WTC11 (cell line): ENCODE data around the gene ELMOD1. TPM values are rescaled to one million over a fixed set of nuclear protein-coding genes. Genes with fewer than 3 reads are reported as not detected.
A peak's percentile ranks its signal among the peaks of the same experiment; 100 is the strongest.

Source experiments
- ATAC-seq: fragments of 200-7000 bp; cut with Tn5 transposase; 2 replicates; pipeline ENCODE4 v1.10.0; 2021; ENCODE audit warnings: mild to moderate bottlenecking, moderate library complexity
- CTCF ChIA-PET: fragments of 300-600 bp; sonication (Branson Sonifier 250); formaldehyde crosslinking; loops from one replicate; lab custom pipeline; 2021; ENCODE audit warnings: antibody characterized with exemption; lab: Charles Lee
- POLR2A ChIA-PET: fragments of 350-600 bp; sonication (Branson Sonifier 250); formaldehyde crosslinking; loops from one replicate; lab custom pipeline; 2021; ENCODE audit warnings: antibody characterized with exemption; lab: Charles Lee
- DNase-seq: peaks from one replicate; pipeline ENCODE4 v3.0.0; 2021; ENCODE audit warnings: low spot score
- H3K27ac Mint-ChIP-seq: 2 replicates; pipeline ENCODE4 v1.8.0; 2021; ENCODE audit warnings: mixed read lengths
- H3K27me3 Mint-ChIP-seq: 2 replicates; pipeline ENCODE4 v1.8.0; 2021; ENCODE audit warnings: low read depth, mild to moderate bottlenecking, moderate library complexity, mixed read lengths
- H3K36me3 Mint-ChIP-seq: 2 replicates; pipeline ENCODE4 v1.8.0; 2021; ENCODE audit warnings: mixed read lengths
- H3K4me1 Mint-ChIP-seq: 2 replicates; pipeline ENCODE4 v1.8.0; 2022; ENCODE audit warnings: mixed read lengths
- H3K4me3 Mint-ChIP-seq: 2 replicates; pipeline ENCODE4 v1.8.0; 2021; ENCODE audit warnings: mild to moderate bottlenecking, moderate library complexity, mixed read lengths
- H3K9me3 Mint-ChIP-seq: 2 replicates; pipeline ENCODE4 v1.8.0; 2021; ENCODE audit warnings: mixed read lengths
- ATF1 ChIP-seq: sonication (generic); formaldehyde crosslinking; IDR thresholded peaks from 2 replicates; pipeline ENCODE4 v1.8.1; 2023; ENCODE audit warnings: mild to moderate bottlenecking, moderate library complexity, missing genetic modification reagents
- SP1 ChIP-seq: sonication (generic); formaldehyde crosslinking; conservative IDR thresholded peaks from 2 replicates; pipeline ENCODE4 v1.8.1; 2022; ENCODE audit warnings: missing genetic modification reagents
- ZNF219 ChIP-seq: sonication (generic); formaldehyde crosslinking; IDR thresholded peaks from 2 replicates; pipeline ENCODE4 v1.8.0; 2023; ENCODE audit warnings: missing genetic modification reagents, mild to moderate bottlenecking, borderline replicate concordance
- ZNF232 ChIP-seq: sonication (generic); formaldehyde crosslinking; IDR thresholded peaks from 2 replicates; pipeline ENCODE4 v1.8.0; 2022; ENCODE audit warnings: mild to moderate bottlenecking, missing genetic modification reagents
- ZNF317 ChIP-seq: sonication (generic); formaldehyde crosslinking; IDR thresholded peaks from 2 replicates; pipeline ENCODE4 v1.8.1; 2023; ENCODE audit warnings: low read depth, mild to moderate bottlenecking, moderate library complexity, missing genetic modification reagents, borderline replicate concordance
- ZNF416 ChIP-seq: fragments of 250-450 bp; sonication (Bioruptor Pico); IDR thresholded peaks from 2 replicates; pipeline ENCODE4 v1.9.0; 2021; ENCODE audit warnings: mild to moderate bottlenecking, inconsistent platforms
- total RNA-seq: library from RNA; stranded (reverse); gene quantifications from 3 replicates; pipeline ENCODE4 v1.2.3, GENCODE V29; 2021
- TF ChIP-seq, protein P1 (sequence below): fragments of 250-450 bp; sonication (Bioruptor Pico); IDR thresholded peaks from 2 replicates; pipeline ENCODE4 v1.9.0; 2021; ENCODE audit warnings: moderate library complexity, mild to moderate bottlenecking, inconsistent platforms, borderline replicate concordance
- TF ChIP-seq, protein P2 (sequence below): fragments of 250-450 bp; sonication (Bioruptor Pico); IDR thresholded peaks from 2 replicates; pipeline ENCODE4 v1.9.0; 2021; ENCODE audit warnings: mild to moderate bottlenecking
- TF ChIP-seq, protein P3 (sequence below): sonication (generic); formaldehyde crosslinking; IDR thresholded peaks from 2 replicates; pipeline ENCODE4 v1.8.1; 2022; ENCODE audit warnings: mild to moderate bottlenecking, missing genetic modification reagents, moderate library complexity, borderline replicate concordance
- TF ChIP-seq, protein P4 (sequence below): fragments of 200-600 bp; IDR thresholded peaks from 2 replicates; pipeline ENCODE4 v1.8.0; 2022; ENCODE audit warnings: antibody characterized with exemption
- TF ChIP-seq, protein P5 (sequence below): fragments of 250-450 bp; sonication (Bioruptor Pico); IDR thresholded peaks from 2 replicates; pipeline ENCODE4 v1.9.0; 2021; ENCODE audit warnings: mild to moderate bottlenecking
- TF ChIP-seq, protein P6 (sequence below): sonication (generic); formaldehyde crosslinking; IDR thresholded peaks from 2 replicates; pipeline ENCODE4 v1.8.0; 2023; ENCODE audit warnings: mild to moderate bottlenecking, missing genetic modification reagents
- TF ChIP-seq, protein P7 (sequence below): fragments of 250-450 bp; sonication (Bioruptor Pico); IDR thresholded peaks from 2 replicates; pipeline ENCODE4 v1.9.0; 2021; ENCODE audit warnings: mild to moderate bottlenecking, borderline replicate concordance
- TF ChIP-seq, protein P8 (sequence below): sonication (generic); formaldehyde crosslinking; IDR thresholded peaks from 2 replicates; pipeline ENCODE4 v1.8.1; 2022; ENCODE audit warnings: low read depth, mild to moderate bottlenecking, moderate library complexity, missing genetic modification reagents, borderline replicate concordance

ELMOD1 gene
- total RNA-seq, 1 experiment from 2014 or later = 2.3 TPM

DNA sequence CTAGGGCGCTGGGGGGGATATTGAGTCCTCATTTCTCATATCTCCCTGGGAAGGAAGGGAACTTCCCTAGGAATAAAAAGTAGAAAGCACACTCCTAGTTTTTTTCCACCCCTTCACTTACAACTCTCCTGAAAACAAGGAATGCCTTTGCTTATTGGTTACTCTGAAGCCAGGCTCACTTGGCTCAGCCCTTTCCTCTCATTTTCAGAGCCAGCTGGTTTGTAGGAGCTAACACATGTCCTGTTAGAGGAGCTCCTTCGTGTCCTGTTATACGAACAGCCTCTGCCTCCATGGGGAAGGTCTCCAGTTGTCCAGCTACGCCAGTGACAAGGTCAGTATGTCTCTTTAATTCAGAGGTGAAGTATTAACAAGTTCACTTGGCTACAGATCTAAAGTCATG, 43.0 kb upstream of the ELMOD1 start:
- no peak overlapping the region for H3K4me3 Mint-ChIP-seq
- ChIA-PET CTCF (interaction anchor here (0.7 to 1.9 kb wide), 3 partner anchors 15 to 193 kb away, joined by 3 to 5 read pairs (median 3); no protein-coding TSS in a partner anchor), POLR2A (no interaction called here)
- no peak for ATAC-seq
- no peaks in the 10 kb centered on the region for H3K27me3 Mint-ChIP-seq
- peaks cover 11% of the 10 kb centered on the region for H3K36me3 Mint-ChIP-seq
- no peak overlapping the region for H3K27ac Mint-ChIP-seq
- TF ChIP-seq, protein P1, sequence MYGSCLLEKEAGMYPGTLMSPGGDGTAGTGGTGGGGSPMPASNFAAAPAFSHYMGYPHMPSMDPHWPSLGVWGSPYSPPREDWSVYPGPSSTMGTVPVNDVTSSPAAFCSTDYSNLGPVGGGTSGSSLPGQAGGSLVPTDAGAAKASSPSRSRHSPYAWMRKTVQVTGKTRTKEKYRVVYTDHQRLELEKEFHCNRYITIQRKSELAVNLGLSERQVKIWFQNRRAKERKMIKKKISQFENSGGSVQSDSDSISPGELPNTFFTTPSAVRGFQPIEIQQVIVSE (CRISPR knock-in tag) = no peak
- TF ChIP-seq, protein P2, sequence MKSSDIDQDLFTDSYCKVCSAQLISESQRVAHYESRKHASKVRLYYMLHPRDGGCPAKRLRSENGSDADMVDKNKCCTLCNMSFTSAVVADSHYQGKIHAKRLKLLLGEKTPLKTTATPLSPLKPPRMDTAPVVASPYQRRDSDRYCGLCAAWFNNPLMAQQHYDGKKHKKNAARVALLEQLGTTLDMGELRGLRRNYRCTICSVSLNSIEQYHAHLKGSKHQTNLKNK (CRISPR knock-in tag) = no peak
- no peak for TF ChIP-seq ZNF232 (CRISPR knock-in tag)
- TF ChIP-seq, protein P3, sequence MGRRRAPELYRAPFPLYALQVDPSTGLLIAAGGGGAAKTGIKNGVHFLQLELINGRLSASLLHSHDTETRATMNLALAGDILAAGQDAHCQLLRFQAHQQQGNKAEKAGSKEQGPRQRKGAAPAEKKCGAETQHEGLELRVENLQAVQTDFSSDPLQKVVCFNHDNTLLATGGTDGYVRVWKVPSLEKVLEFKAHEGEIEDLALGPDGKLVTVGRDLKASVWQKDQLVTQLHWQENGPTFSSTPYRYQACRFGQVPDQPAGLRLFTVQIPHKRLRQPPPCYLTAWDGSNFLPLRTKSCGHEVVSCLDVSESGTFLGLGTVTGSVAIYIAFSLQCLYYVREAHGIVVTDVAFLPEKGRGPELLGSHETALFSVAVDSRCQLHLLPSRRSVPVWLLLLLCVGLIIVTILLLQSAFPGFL (CRISPR knock-in tag) = no peak
- TF ChIP-seq, all 79 proteins: peak for 0
- H3K4me1 Mint-ChIP-seq = no peaks in the 10 kb centered on the region
- H3K9me3 Mint-ChIP-seq = no peaks in the 10 kb centered on the region
- no peak for DNase-seq

DNA sequence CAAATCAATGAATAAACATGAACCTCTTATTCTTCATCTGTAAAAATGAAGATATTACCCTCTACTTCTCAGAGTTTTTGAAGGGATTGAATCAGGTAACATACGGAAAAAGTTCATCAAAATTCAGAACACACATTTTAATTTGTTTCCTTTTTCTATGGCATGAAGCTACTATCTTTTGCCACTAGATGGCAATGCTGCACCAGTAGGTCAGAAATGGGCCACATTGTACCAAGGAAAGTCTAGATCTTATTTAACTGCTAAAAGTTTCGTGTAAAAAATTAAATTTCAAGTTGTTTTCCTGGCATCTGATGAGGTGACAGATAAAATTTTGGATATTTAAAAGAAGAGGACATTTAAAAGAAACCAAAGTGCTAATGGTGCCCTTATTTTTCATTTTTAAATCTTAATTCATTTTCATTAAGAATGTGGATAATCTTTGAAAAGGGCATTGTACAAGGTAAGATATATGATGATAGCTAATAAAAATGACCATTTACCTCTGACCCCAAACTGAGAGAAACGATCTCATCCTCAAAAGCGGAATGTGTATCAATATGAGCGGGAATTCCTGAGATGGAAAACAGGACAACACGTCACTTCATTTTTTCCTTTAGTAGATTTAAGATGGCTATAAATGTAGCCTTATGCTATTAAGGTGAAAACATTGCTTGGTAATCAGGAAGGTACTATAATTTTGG, 41.5 kb upstream of the ELMOD1 start:
- H3K27me3 Mint-ChIP-seq = no peaks in the 10 kb centered on the region
- no peak overlapping the region for H3K4me3 Mint-ChIP-seq
- H3K9me3 Mint-ChIP-seq = no peaks in the 10 kb centered on the region
- no peak for DNase-seq
- ChIA-PET CTCF (interaction anchor here (0.5 to 1.8 kb wide), 21 partner anchors 9 to 460 kb away, joined by 3 to 10 read pairs (median 4); partner anchors contain the start of genes ALKBH8, CUL5, CWF19L2 and SLN), POLR2A (no interaction called here)
- no peaks in the 10 kb centered on the region for H3K4me1 Mint-ChIP-seq
- TF ChIP-seq, protein P4, sequence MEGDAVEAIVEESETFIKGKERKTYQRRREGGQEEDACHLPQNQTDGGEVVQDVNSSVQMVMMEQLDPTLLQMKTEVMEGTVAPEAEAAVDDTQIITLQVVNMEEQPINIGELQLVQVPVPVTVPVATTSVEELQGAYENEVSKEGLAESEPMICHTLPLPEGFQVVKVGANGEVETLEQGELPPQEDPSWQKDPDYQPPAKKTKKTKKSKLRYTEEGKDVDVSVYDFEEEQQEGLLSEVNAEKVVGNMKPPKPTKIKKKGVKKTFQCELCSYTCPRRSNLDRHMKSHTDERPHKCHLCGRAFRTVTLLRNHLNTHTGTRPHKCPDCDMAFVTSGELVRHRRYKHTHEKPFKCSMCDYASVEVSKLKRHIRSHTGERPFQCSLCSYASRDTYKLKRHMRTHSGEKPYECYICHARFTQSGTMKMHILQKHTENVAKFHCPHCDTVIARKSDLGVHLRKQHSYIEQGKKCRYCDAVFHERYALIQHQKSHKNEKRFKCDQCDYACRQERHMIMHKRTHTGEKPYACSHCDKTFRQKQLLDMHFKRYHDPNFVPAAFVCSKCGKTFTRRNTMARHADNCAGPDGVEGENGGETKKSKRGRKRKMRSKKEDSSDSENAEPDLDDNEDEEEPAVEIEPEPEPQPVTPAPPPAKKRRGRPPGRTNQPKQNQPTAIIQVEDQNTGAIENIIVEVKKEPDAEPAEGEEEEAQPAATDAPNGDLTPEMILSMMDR = peak; percentile 53
- TF ChIP-seq, protein P5, sequence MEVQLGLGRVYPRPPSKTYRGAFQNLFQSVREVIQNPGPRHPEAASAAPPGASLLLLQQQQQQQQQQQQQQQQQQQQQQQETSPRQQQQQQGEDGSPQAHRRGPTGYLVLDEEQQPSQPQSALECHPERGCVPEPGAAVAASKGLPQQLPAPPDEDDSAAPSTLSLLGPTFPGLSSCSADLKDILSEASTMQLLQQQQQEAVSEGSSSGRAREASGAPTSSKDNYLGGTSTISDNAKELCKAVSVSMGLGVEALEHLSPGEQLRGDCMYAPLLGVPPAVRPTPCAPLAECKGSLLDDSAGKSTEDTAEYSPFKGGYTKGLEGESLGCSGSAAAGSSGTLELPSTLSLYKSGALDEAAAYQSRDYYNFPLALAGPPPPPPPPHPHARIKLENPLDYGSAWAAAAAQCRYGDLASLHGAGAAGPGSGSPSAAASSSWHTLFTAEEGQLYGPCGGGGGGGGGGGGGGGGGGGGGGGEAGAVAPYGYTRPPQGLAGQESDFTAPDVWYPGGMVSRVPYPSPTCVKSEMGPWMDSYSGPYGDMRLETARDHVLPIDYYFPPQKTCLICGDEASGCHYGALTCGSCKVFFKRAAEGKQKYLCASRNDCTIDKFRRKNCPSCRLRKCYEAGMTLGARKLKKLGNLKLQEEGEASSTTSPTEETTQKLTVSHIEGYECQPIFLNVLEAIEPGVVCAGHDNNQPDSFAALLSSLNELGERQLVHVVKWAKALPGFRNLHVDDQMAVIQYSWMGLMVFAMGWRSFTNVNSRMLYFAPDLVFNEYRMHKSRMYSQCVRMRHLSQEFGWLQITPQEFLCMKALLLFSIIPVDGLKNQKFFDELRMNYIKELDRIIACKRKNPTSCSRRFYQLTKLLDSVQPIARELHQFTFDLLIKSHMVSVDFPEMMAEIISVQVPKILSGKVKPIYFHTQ (CRISPR knock-in tag) = no peak
- H3K36me3 Mint-ChIP-seq = peaks cover 20% of the 10 kb centered on the region
- H3K27ac Mint-ChIP-seq = no peak overlapping the region
- no peak for ATAC-seq

DNA sequence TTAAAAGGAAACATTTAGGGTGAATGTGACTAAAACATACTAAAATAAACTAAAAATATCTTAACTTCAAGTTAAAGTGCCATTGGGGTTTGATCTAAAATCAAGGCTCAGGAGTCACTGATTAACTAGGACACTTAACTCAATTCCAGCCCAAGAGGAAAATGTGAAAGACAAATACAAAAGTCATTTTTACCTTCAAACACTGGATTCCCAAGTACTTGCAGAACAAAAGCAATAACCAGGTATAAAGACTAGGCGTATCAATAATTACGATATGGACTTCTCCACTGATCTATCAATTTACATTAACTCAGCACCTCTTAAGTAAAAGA, 41.0 kb upstream of the ELMOD1 start:
- no peak for ATAC-seq
- POLR2A ChIA-PET = no interaction called here
- Mint-ChIP-seq H3K4me3 (no peak overlapping the region), H3K9me3 (no peaks in the 10 kb centered on the region), H3K36me3 (peaks cover 20% of the 10 kb centered on the region), H3K4me1 (no peaks in the 10 kb centered on the region), H3K27me3 (no peaks in the 10 kb centered on the region), H3K27ac (no peak overlapping the region)
- CTCF ChIA-PET = interaction anchor here (1.1 to 2.5 kb wide), 4 partner anchors 35 to 140 kb away, joined by 3 to 13 read pairs (median 4); no protein-coding TSS in a partner anchor
- no peak for DNase-seq
- TF ChIP-seq ZNF317 (CRISPR knock-in tag) (no peak), ATF1 (CRISPR knock-in tag) (no peak), ZNF416 (CRISPR knock-in tag) (no peak), SP1 (CRISPR knock-in tag) (no peak), ZNF219 (CRISPR knock-in tag) (no peak)
- TF ChIP-seq, protein P6, sequence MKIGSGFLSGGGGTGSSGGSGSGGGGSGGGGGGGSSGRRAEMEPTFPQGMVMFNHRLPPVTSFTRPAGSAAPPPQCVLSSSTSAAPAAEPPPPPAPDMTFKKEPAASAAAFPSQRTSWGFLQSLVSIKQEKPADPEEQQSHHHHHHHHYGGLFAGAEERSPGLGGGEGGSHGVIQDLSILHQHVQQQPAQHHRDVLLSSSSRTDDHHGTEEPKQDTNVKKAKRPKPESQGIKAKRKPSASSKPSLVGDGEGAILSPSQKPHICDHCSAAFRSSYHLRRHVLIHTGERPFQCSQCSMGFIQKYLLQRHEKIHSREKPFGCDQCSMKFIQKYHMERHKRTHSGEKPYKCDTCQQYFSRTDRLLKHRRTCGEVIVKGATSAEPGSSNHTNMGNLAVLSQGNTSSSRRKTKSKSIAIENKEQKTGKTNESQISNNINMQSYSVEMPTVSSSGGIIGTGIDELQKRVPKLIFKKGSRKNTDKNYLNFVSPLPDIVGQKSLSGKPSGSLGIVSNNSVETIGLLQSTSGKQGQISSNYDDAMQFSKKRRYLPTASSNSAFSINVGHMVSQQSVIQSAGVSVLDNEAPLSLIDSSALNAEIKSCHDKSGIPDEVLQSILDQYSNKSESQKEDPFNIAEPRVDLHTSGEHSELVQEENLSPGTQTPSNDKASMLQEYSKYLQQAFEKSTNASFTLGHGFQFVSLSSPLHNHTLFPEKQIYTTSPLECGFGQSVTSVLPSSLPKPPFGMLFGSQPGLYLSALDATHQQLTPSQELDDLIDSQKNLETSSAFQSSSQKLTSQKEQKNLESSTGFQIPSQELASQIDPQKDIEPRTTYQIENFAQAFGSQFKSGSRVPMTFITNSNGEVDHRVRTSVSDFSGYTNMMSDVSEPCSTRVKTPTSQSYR (CRISPR knock-in tag) = no peak
- TF ChIP-seq, protein P7, sequence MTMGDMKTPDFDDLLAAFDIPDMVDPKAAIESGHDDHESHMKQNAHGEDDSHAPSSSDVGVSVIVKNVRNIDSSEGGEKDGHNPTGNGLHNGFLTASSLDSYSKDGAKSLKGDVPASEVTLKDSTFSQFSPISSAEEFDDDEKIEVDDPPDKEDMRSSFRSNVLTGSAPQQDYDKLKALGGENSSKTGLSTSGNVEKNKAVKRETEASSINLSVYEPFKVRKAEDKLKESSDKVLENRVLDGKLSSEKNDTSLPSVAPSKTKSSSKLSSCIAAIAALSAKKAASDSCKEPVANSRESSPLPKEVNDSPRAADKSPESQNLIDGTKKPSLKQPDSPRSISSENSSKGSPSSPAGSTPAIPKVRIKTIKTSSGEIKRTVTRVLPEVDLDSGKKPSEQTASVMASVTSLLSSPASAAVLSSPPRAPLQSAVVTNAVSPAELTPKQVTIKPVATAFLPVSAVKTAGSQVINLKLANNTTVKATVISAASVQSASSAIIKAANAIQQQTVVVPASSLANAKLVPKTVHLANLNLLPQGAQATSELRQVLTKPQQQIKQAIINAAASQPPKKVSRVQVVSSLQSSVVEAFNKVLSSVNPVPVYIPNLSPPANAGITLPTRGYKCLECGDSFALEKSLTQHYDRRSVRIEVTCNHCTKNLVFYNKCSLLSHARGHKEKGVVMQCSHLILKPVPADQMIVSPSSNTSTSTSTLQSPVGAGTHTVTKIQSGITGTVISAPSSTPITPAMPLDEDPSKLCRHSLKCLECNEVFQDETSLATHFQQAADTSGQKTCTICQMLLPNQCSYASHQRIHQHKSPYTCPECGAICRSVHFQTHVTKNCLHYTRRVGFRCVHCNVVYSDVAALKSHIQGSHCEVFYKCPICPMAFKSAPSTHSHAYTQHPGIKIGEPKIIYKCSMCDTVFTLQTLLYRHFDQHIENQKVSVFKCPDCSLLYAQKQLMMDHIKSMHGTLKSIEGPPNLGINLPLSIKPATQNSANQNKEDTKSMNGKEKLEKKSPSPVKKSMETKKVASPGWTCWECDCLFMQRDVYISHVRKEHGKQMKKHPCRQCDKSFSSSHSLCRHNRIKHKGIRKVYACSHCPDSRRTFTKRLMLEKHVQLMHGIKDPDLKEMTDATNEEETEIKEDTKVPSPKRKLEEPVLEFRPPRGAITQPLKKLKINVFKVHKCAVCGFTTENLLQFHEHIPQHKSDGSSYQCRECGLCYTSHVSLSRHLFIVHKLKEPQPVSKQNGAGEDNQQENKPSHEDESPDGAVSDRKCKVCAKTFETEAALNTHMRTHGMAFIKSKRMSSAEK (CRISPR knock-in tag) = no peak
- TF ChIP-seq, protein P8, sequence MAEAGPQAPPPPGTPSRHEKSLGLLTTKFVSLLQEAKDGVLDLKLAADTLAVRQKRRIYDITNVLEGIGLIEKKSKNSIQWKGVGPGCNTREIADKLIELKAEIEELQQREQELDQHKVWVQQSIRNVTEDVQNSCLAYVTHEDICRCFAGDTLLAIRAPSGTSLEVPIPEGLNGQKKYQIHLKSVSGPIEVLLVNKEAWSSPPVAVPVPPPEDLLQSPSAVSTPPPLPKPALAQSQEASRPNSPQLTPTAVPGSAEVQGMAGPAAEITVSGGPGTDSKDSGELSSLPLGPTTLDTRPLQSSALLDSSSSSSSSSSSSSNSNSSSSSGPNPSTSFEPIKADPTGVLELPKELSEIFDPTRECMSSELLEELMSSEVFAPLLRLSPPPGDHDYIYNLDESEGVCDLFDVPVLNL = no peak
